CD4-positive, alpha-beta memory T cell (primary cell): ENCODE data around the gene NSMF. TPM values are rescaled to one million over a fixed set of nuclear protein-coding genes. Genes with fewer than 3 reads are reported as not detected.

ENCODE experiments used
- CTCF ChIA-PET: fragments of 350-600 bp; sonication (Branson Sonifier 250); formaldehyde crosslinking; loops from one replicate; lab custom pipeline; 2021; ENCODE audit warnings: inconsistent platforms; ENCODE audit not compliant: partially characterized antibody; lab: Charles Lee
- POLR2A ChIA-PET: fragments of 350-600 bp; sonication (Branson Sonifier 250); formaldehyde crosslinking; loops from one replicate; lab custom pipeline; 2021; ENCODE audit not compliant: partially characterized antibody; lab: Charles Lee
- DNase-seq, 5 donors: peaks; one replicate each; pipeline versions ENCODE4 v3.0.0 to v3.0.0-alpha.2; 2020 to 2022; ENCODE audit warnings: mixed read lengths in 1 of 5
- H3K27ac ChIP-seq: one replicate; pipeline ENCODE4 v1.7.0; 2013; ENCODE audit warnings: low read depth, low read length
- H3K27me3 ChIP-seq: 2 replicates; pipeline ENCODE4 v1.7.0; 2013; ENCODE audit warnings: mild to moderate bottlenecking, low read length, moderate library complexity; ENCODE audit not compliant: insufficient read depth
- H3K36me3 ChIP-seq: 2 replicates; pipeline ENCODE4 v1.7.0; 2013; ENCODE audit warnings: mild to moderate bottlenecking, low read length, moderate library complexity; ENCODE audit not compliant: insufficient read depth
- H3K4me1 ChIP-seq: 2 replicates; pipeline ENCODE4 v1.7.0; 2013; ENCODE audit warnings: mild to moderate bottlenecking, low read length, moderate library complexity; ENCODE audit not compliant: insufficient read depth
- H3K4me3 ChIP-seq, 2 donors: one replicate each; pipeline ENCODE4 v1.7.0; 2013; ENCODE audit warnings: low read length in 2 of 2, mild to moderate bottlenecking in 1 of 2
- H3K9me3 ChIP-seq, 2 donors: one replicate each; pipeline ENCODE4 v1.7.0; 2013; ENCODE audit warnings: low read length in 2 of 2, control low read depth in 1 of 2; ENCODE audit not compliant: control insufficient read depth in 1 of 2
- H3K27ac Mint-ChIP-seq, 7 donors: one replicate each; pipeline ENCODE4 v1.8.0; 2020 to 2021; ENCODE audit warnings: mixed read lengths in 7 of 7, mild to moderate bottlenecking in 6 of 7, inconsistent platforms in 3 of 7, moderate library complexity in 3 of 7
- H3K27me3 Mint-ChIP-seq, 2 donors: one replicate each; pipeline ENCODE4 v1.8.0; 2020 to 2021; ENCODE audit warnings: mixed read lengths in 2 of 2
- H3K36me3 Mint-ChIP-seq, 2 donors: one replicate each; pipeline ENCODE4 v1.8.0; 2020 to 2021; ENCODE audit warnings: mixed read lengths in 2 of 2, inconsistent platforms in 1 of 2, mild to moderate bottlenecking in 1 of 2
- H3K4me1 Mint-ChIP-seq, 4 donors: one replicate each; pipeline ENCODE4 v1.8.0; 2020 to 2021; ENCODE audit warnings: mixed read lengths in 4 of 4, mild to moderate bottlenecking in 1 of 4
- H3K4me3 Mint-ChIP-seq, 8 donors: one replicate each; pipeline ENCODE4 v1.8.0; 2020 to 2021; ENCODE audit warnings: mixed read lengths in 8 of 8, mild to moderate bottlenecking in 7 of 8, moderate library complexity in 6 of 8, inconsistent platforms in 3 of 8
- H3K9me3 Mint-ChIP-seq, 8 donors: one replicate each; pipeline ENCODE4 v1.8.0; 2020 to 2021; ENCODE audit warnings: mixed read lengths in 8 of 8, mild to moderate bottlenecking in 5 of 8, inconsistent platforms in 3 of 8, moderate library complexity in 1 of 8
- intact Hi-C: fragments of 100-400 bp; cut with micrococcal nuclease; formaldehyde crosslinking; loops from one replicate; pipeline ENCODE4 v1.15.1; 2023
- polyA plus RNA-seq, 2 donors: library from polyadenylated mRNA; unstranded; fragments of 300-500 nt; fragmentation: Illumina TruSeq; gene quantifications; one replicate each; pipeline ENCODE4 v1.2.3, GENCODE V29; 2021
- total RNA-seq, 2 experiments: library from RNA; stranded (reverse); gene quantifications; one replicate each; pipeline ENCODE4 v1.2.3, GENCODE V29; 2021

NSMF gene, protein sequence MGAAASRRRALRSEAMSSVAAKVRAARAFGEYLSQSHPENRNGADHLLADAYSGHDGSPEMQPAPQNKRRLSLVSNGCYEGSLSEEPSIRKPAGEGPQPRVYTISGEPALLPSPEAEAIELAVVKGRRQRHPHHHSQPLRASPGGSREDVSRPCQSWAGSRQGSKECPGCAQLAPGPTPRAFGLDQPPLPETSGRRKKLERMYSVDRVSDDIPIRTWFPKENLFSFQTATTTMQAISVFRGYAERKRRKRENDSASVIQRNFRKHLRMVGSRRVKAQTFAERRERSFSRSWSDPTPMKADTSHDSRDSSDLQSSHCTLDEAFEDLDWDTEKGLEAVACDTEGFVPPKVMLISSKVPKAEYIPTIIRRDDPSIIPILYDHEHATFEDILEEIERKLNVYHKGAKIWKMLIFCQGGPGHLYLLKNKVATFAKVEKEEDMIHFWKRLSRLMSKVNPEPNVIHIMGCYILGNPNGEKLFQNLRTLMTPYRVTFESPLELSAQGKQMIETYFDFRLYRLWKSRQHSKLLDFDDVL
- total RNA-seq (10 to 100 TPM; 18.3 to 20.9 TPM), polyA plus RNA-seq (10 to 100 TPM in 1 of 2 donors, 1 to 10 TPM in 1; 3.8 to 10.6 TPM)

DNA sequence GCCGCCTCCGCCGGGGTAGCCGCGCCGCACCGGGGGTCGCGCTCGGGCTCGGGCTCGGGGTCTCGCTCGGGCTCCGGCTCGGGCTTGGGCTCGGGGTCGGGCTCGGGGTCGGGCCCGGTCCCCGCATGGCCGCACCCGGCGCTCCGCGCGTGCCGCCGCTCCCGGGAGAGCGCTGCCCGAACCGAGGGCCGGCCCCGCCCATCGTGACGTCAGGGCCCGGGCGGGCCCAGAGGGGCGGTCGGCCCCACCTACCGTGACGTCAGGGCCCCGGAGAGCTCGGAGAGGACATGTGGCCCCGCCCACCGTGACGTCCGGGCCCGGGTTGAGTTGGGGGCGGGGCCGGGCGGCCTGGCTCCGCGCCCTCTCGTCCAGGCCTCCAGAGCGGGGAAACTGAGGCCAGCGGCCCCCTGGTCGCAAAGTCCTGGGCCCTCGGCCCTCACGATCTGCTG, at the start of gene NSMF:
TSS of gene NSMF (minus strand) at position 183 of the 449 bp plus-strand sequence. CDS start 232 bp downstream, outside the sequence.
- peak within 1 kb of the TSS; percentile 82 to 94 (median 87) for H3K27ac Mint-ChIP-seq
- no peaks in the 10 kb centered on the region for H3K9me3 Mint-ChIP-seq
- POLR2A ChIA-PET, result interaction anchor here (0.7 to 1.0 kb wide), 6 partner anchors 9 to 329 kb away, joined by 3 to 11 read pairs (median 4); partner anchors contain the start of genes EXD3, MRPL41 and NOXA1
- Histone ChIP-seq H3K9me3 (no peaks in the 10 kb centered on the region), H3K27ac (peak within 1 kb of the TSS; percentile 57), H3K4me3 (peak within 1 kb of the TSS; percentile 36 to 46), H3K27me3 (no peaks in the 10 kb centered on the region), H3K4me1 (peaks cover 56% of the 10 kb centered on the region), H3K36me3 (no peaks in the 10 kb centered on the region)
- peak; percentile 89 to 97 (median 94) for DNase-seq
- H3K27me3 Mint-ChIP-seq, result no peaks in the 10 kb centered on the region
- H3K4me3 Mint-ChIP-seq, result peak within 1 kb of the TSS in 7 of 8 donors; percentile 47 to 69 (median 57)
- CTCF ChIA-PET, result interaction anchor here (0.7 kb wide), 1 partner anchor 14 kb away, joined by 3 read pairs; no protein-coding TSS in a partner anchor
- intact Hi-C loops, result loop anchor here (5.0 kb wide), 1 partner anchor 37 kb away; the partner anchor contains the start of genes EXD3 and NOXA1
- peaks cover 0 to 4% of the 10 kb centered on the region in 2 donors for H3K36me3 Mint-ChIP-seq
- peaks cover 5 to 31% (median 17%) of the 10 kb centered on the region in 4 donors for H3K4me1 Mint-ChIP-seq

DNA sequence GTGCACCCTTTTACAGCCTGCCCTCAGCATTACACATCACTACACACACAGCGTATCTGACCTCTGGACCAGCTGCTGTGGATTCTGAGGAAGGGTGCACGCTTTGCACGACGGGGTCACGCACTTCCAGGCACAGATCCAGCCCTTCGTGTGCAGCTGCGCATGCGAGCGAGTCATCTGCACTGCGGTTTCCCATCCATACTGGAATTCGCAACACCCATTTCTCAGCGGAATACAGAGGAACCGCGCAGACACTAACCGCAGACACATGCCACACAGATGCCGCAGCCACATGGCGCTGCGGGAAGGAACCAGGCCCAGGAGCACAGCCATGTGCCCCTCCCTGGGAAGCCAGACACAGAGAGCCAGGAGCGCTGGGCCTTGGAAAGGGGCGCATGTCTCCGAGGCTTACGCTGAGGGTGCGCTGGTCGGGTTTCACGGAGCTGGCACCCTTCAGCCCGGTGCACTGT, 47.6 kb upstream of the NSMF start:
- H3K36me3 Mint-ChIP-seq, result peaks cover 0 to under 1% of the 10 kb centered on the region in 2 donors
- no peaks in the 10 kb centered on the region for H3K27me3 Mint-ChIP-seq
- no peaks in the 10 kb centered on the region for H3K9me3 ChIP-seq
- H3K36me3 ChIP-seq, result no peaks in the 10 kb centered on the region
- H3K4me1 ChIP-seq, result no peaks in the 10 kb centered on the region
- H3K9me3 Mint-ChIP-seq, result peaks cover 0 to 7% (median 1%) of the 10 kb centered on the region in 8 donors
- H3K27me3 ChIP-seq, result no peaks in the 10 kb centered on the region
- POLR2A ChIA-PET, result no interaction called here
- intact Hi-C loops, result no loop called here
- no peak overlapping the region for H3K27ac Mint-ChIP-seq
- peaks cover 0 to 9% (median 0%) of the 10 kb centered on the region in 4 donors for H3K4me1 Mint-ChIP-seq
- DNase-seq, result no peak
- H3K4me3 Mint-ChIP-seq, result no peak overlapping the region
- no peak overlapping the region for H3K27ac ChIP-seq
- H3K4me3 ChIP-seq, result no peak overlapping the region
- CTCF ChIA-PET, result interaction anchor here (1.8 kb wide), 1 partner anchor 18 kb away, joined by 4 read pairs; no protein-coding TSS in a partner anchor

DNA sequence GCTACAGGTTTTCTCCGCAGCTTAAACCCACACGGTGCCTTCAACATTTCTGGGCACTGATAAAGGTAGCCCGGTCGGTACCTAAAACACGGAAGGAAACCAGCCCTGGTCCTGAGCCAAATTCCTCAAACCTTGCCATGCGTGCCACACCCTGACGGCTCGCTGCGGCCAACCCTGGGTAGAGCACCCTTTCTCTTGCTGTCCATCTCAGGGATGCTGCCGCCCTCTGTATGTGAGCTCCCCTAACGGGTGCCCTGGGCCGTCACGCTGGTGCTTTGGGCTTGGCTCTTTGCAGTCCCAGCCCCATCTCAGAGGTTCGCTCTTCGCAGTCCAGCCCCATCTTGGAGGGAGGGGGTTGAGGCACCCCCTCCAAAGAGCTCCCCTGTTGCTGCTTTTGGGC, 47.1 kb upstream of the NSMF start:
- Histone ChIP-seq H3K36me3 (no peaks in the 10 kb centered on the region), H3K27ac (no peak overlapping the region), H3K4me3 (no peak overlapping the region), H3K4me1 (no peaks in the 10 kb centered on the region), H3K9me3 (no peaks in the 10 kb centered on the region), H3K27me3 (no peaks in the 10 kb centered on the region)
- Mint-ChIP-seq H3K4me3 (no peak overlapping the region), H3K36me3 (peaks cover 0 to 2% of the 10 kb centered on the region in 2 donors), H3K27ac (no peak overlapping the region), H3K27me3 (no peaks in the 10 kb centered on the region), H3K4me1 (peaks cover 0 to 11% (median 0%) of the 10 kb centered on the region in 4 donors), H3K9me3 (peaks cover 0 to 10% (median 1%) of the 10 kb centered on the region in 8 donors)
- intact Hi-C loops, result no loop called here
- DNase-seq, result no peak
- CTCF ChIA-PET, result no interaction called here
- POLR2A ChIA-PET, result no interaction called here

DNA sequence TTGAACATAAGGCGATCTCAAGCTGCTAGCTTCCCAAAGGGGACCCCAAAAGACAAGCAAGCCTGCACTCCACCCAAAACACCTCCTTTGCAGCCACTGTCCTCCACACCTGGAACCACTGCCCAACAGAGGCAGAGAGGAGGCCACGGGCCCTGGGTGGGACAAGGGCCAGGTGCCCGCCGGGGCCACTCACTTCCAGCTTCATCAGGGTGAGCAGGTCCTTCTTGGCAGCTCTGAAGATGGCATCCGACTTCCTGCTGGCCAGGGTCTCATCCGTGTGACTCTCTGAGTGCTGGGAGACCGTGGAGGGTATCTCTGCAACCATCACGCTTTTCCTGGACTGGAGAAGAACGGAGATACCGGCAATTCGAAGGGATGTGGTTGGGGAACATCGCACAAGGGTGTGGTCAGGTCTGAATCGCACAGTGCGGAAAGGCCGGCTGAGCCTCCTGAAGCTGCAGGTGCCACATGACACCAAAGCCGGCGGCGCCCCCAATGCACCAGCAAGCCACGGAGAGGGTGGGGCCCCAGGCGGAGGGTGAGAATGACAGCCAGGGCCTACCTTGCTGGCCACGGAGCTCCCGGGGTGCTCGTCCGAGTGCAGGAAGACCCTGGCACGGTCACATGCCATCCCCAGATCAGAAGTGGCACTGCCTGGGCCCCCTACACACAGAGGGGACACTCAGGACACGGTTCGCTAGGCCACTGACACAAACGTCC, 46.4 kb upstream of the NSMF start:
- ChIA-PET CTCF (no interaction called here), POLR2A (no interaction called here)
- H3K27me3 Mint-ChIP-seq, result no peaks in the 10 kb centered on the region
- H3K4me3 Mint-ChIP-seq, result no peak overlapping the region
- no peak overlapping the region for H3K4me3 ChIP-seq
- H3K4me1 Mint-ChIP-seq, result peaks cover 0 to 11% (median 0%) of the 10 kb centered on the region in 4 donors
- no peaks in the 10 kb centered on the region for H3K4me1 ChIP-seq
- no peaks in the 10 kb centered on the region for H3K9me3 ChIP-seq
- no peaks in the 10 kb centered on the region for H3K36me3 ChIP-seq
- DNase-seq, result no peak
- no peaks in the 10 kb centered on the region for H3K27me3 ChIP-seq
- intact Hi-C loops, result no loop called here
- H3K9me3 Mint-ChIP-seq, result peaks cover 0 to 10% (median 1%) of the 10 kb centered on the region in 8 donors
- peaks cover 0 to 2% of the 10 kb centered on the region in 2 donors for H3K36me3 Mint-ChIP-seq
- H3K27ac Mint-ChIP-seq, result no peak overlapping the region
- no peak overlapping the region for H3K27ac ChIP-seq

DNA sequence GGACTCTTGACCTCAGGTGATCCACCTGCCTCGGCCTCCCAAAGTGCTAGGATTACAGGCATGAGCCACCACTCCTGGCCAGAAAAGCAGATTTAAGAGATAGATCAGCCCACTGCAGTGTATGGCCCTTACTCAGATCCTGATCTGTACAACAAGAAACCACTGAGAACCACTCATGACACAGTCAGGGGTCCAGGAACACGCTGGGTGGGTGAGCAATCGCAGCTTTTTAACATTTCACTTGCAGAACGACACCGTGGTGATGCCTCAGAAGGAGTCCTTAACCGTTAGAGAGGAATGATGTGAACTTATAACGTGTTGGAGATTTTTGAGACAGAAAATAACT, 45.3 kb upstream of the NSMF start:
- H3K27ac Mint-ChIP-seq, result no peak overlapping the region
- Histone ChIP-seq H3K27ac (no peak overlapping the region), H3K4me3 (no peak overlapping the region), H3K27me3 (no peaks in the 10 kb centered on the region), H3K36me3 (no peaks in the 10 kb centered on the region), H3K9me3 (no peaks in the 10 kb centered on the region), H3K4me1 (no peaks in the 10 kb centered on the region)
- no peak for DNase-seq
- peaks cover 0 to 2% of the 10 kb centered on the region in 2 donors for H3K36me3 Mint-ChIP-seq
- peaks cover 0 to 11% (median 0%) of the 10 kb centered on the region in 4 donors for H3K4me1 Mint-ChIP-seq
- H3K27me3 Mint-ChIP-seq, result no peaks in the 10 kb centered on the region
- peaks cover 0 to 10% (median under 1%) of the 10 kb centered on the region in 8 donors for H3K9me3 Mint-ChIP-seq
- ChIA-PET CTCF (no interaction called here), POLR2A (no interaction called here)
- H3K4me3 Mint-ChIP-seq, result no peak overlapping the region
- intact Hi-C loops, result no loop called here

DNA sequence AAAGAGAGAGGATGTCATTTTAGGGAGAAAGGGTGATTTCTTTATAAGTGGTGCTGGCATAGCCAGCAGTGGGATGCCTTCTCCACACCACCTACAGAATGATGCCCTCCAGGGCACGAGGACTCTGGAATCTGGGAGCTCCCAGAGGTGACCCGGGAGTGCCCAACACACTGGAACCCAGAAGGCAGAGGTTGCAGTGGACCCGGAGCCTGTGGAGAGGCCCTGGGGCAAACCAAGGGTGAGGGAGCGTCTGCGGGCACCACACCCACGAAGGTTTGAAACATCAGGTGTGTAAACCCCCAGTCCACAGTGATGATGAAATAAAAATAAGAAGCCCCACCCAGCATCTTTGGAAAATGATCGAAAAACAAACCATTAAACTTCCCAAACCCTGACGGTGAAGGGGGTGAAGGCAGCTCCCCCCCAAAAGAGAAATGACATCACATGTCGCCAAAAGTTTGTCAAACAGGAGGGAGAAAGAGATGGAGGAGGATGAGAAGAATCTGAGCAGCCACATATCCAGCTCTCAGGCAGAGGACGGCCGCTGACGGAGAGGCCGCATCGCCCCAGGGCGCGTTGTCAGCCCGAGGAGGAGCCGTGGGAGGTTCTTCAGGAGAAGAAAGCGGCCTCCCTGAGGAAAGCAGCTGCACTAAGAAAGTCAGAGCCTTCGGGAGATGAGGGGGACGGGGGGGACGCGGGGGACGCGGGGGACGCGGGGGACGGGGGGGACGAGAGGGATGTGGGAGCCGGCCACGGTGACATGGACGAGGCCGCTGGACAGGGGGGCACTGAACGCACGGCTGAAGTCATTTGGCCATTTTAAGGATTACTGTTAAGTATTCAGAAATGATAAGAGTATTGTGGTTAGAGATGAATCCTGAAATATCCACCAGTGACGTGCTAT, 43.1 kb upstream of the NSMF start:
- Histone ChIP-seq H3K36me3 (no peaks in the 10 kb centered on the region), H3K4me3 (no peak overlapping the region), H3K9me3 (no peaks in the 10 kb centered on the region), H3K27me3 (no peaks in the 10 kb centered on the region), H3K27ac (no peak overlapping the region), H3K4me1 (no peaks in the 10 kb centered on the region)
- ChIA-PET CTCF (no interaction called here), POLR2A (no interaction called here)
- intact Hi-C loops, result no loop called here
- Mint-ChIP-seq H3K27me3 (no peaks in the 10 kb centered on the region), H3K4me1 (peaks cover 0 to 11% (median 0%) of the 10 kb centered on the region in 4 donors), H3K4me3 (peak overlapping the region in 1 of 8 donors; percentile 43), H3K27ac (peak overlapping the region in 5 of 7 donors; percentile 68 to 89 (median 81)), H3K9me3 (peaks cover 0 to 10% (median 0%) of the 10 kb centered on the region in 8 donors), H3K36me3 (peaks cover 0 to 2% of the 10 kb centered on the region in 2 donors)
- no peak for DNase-seq
